Measurements from ENCODE around the gene ARF3.
A peak's percentile ranks its signal among the peaks of the same experiment; 100 is the strongest.

ARF3 gene

GRCh38 chr12:48957141-48958048, at the start of gene ARF3:
TSS of gene ARF3 (minus strand) at chr12:48957487. CDS start at chr12:48941095, 16,392 bp downstream.
- Mint-ChIP-seq H3K9me3 (no peaks in the 10 kb centered on the region), H3K36me3 (peaks cover 13% of the 10 kb centered on the region), H3K4me1 (peaks cover 40% of the 10 kb centered on the region), H3K27ac (peak within 1 kb of the TSS; percentile 97), H3K4me3 (peak within 1 kb of the TSS; percentile 99)
- ATAC-seq (peak; percentile 95), DNase-seq (ENCODE audit: low spot score in 2 of 2) (peak; percentile 87 to 95)

GRCh38 chr12:49000346-49000745, 43.1 kb upstream of the ARF3 start:
- no peaks in the 10 kb centered on the region for H3K9me3 Mint-ChIP-seq
- peak overlapping the region; percentile 75 for H3K4me3 Mint-ChIP-seq
- H3K27ac Mint-ChIP-seq: no peak overlapping the region
- no peak for DNase-seq (ENCODE audit: low spot score in 2 of 2)
- ATAC-seq: no peak
- peaks cover 49% of the 10 kb centered on the region for H3K4me1 Mint-ChIP-seq
- H3K36me3 Mint-ChIP-seq: peaks cover 61% of the 10 kb centered on the region

GRCh38 chr12:48999371-49000131, 42.3 kb upstream of the ARF3 start, which contains the start of gene DDN:
TSS of gene DDN (minus strand) at chr12:48999375. CDS start at chr12:48999287, 88 bp downstream.
- Mint-ChIP-seq H3K36me3 (peaks cover 53% of the 10 kb centered on the region), H3K9me3 (no peaks in the 10 kb centered on the region), H3K4me1 (peaks cover 54% of the 10 kb centered on the region), H3K27ac (peak within 1 kb of the TSS; percentile 50), H3K4me3 (peak within 1 kb of the TSS; percentile 75)
- peak; percentile 73 for ATAC-seq
- DNase-seq (ENCODE audit: low spot score in 2 of 2): peak; percentile 28 to 69

- DNase-seq (ENCODE audit: low spot score in 2 of 2) (peak in 1 of 2 donors; percentile 65), ATAC-seq (peak; percentile 39)
- peak overlapping the region; percentile 75 for H3K4me3 Mint-ChIP-seq
- peaks cover 45% of the 10 kb centered on the region for H3K36me3 Mint-ChIP-seq
- H3K4me1 Mint-ChIP-seq: peaks cover 54% of the 10 kb centered on the region
- no peaks in the 10 kb centered on the region for H3K9me3 Mint-ChIP-seq
- no peak overlapping the region for H3K27ac Mint-ChIP-seq
Measured at GRCh38 chr12:48998497-48999353, 41.4 kb upstream of the ARF3 start.

- ATAC-seq (peak; percentile 15), DNase-seq (ENCODE audit: low spot score in 2 of 2) (peak; percentile 28 to 68)
- Mint-ChIP-seq H3K9me3 (no peaks in the 10 kb centered on the region), H3K36me3 (peaks cover 37% of the 10 kb centered on the region), H3K27ac (no peak overlapping the region), H3K4me1 (peaks cover 53% of the 10 kb centered on the region), H3K4me3 (peak overlapping the region; percentile 75)
Measured at GRCh38 chr12:48997719-48998496, 40.6 kb upstream of the ARF3 start.

GRCh38 chr12:48996794-48997718, 39.8 kb upstream of the ARF3 start:
- Mint-ChIP-seq H3K27ac (no peak overlapping the region), H3K36me3 (peaks cover 28% of the 10 kb centered on the region), H3K4me1 (peaks cover 50% of the 10 kb centered on the region), H3K9me3 (no peaks in the 10 kb centered on the region), H3K4me3 (peak overlapping the region; percentile 75)
- DNase-seq (ENCODE audit: low spot score in 2 of 2) (peak; percentile 40 to 72), ATAC-seq (peak; percentile 55)

- ATAC-seq (peak; percentile 39), DNase-seq (ENCODE audit: low spot score in 2 of 2) (peak; percentile 21 to 75)
- peaks cover 10% of the 10 kb centered on the region for H3K36me3 Mint-ChIP-seq
- peak overlapping the region; percentile 15 for H3K27ac Mint-ChIP-seq
- H3K4me3 Mint-ChIP-seq: peak overlapping the region; percentile 16
- peaks cover 41% of the 10 kb centered on the region for H3K4me1 Mint-ChIP-seq
- H3K9me3 Mint-ChIP-seq: no peaks in the 10 kb centered on the region
Measured at GRCh38 chr12:48995086-48995879, 38.0 kb upstream of the ARF3 start.

DNA sequence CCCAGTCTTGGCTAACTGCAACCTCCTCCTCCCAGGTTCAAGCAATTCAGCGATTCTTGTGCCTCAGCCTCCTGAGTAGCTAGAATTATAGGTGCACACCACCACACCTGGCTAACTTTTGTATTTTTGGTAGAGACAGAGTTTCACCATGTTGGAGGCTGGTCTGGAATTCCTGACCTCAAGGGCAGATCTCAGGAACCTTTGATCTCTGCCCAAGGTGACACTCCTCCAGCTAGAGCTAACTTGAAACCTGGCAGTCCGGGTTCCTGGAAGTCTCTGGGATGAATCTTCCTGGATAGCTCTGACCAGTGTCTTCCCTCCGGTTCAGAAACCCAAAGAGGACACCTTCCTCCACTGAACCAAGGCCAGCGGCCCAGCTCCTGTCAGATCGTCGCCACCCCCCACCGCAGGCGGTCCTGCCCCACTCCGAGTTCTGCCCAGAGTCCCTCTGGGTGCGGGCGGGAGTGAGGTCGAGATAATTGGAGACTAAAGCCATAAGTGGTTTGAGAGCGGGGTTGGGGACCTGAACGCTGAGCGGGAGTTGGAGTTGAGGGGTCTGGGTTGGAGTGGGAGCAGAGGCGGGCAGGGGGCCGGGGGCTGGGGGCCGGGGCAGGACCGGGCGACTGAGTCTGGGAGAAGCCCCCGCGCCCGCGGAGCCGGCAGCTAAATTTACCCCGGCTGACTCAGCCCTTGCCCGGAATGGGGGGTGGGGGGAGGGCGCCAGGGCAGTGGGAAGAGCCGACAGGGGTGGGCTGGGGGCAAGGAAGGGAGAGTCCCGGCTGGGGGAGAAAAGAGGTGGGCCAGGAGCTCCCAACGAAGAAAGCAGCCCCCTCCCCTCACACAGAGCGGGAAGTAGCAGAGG, 37.2 kb upstream of the ARF3 start:
- Mint-ChIP-seq H3K4me3 (no peak overlapping the region), H3K27ac (no peak overlapping the region), H3K36me3 (peaks cover 2% of the 10 kb centered on the region), H3K4me1 (peaks cover 33% of the 10 kb centered on the region), H3K9me3 (no peaks in the 10 kb centered on the region)
- no peak for ATAC-seq
- no peak for DNase-seq (ENCODE audit: low spot score in 2 of 2)

DNA sequence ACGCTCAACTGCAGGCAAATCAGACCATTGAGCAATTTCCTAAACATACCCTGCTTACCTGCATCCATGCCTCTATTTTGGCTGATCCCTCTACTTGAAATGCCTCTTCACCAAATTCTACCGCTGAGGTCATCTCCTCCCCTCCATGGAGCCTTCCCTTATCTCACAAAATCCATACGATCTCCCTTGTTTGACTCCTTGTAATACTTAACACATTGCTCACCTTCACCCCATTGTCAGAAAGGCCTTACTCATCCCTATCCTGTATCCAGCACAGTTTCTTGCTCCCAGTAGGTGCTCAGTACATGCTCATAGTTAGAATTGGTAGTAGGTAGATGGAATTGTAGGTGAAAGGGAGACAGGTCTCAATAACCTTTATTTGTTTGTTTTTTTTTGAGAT, 36.5 kb upstream of the ARF3 start:
- Mint-ChIP-seq H3K4me3 (no peak overlapping the region), H3K27ac (no peak overlapping the region), H3K9me3 (no peaks in the 10 kb centered on the region), H3K4me1 (peaks cover 29% of the 10 kb centered on the region), H3K36me3 (no peaks in the 10 kb centered on the region)
- ATAC-seq (no peak), DNase-seq (ENCODE audit: low spot score in 2 of 2) (no peak)

- H3K4me1 Mint-ChIP-seq: peaks cover 25% of the 10 kb centered on the region
- H3K4me3 Mint-ChIP-seq: no peak overlapping the region
- DNase-seq (ENCODE audit: low spot score in 2 of 2): no peak
- no peaks in the 10 kb centered on the region for H3K9me3 Mint-ChIP-seq
- no peak overlapping the region for H3K27ac Mint-ChIP-seq
- no peak for ATAC-seq
- no peaks in the 10 kb centered on the region for H3K36me3 Mint-ChIP-seq
Measured at GRCh38 chr12:48991247-48992050, 34.2 kb upstream of the ARF3 start.

DNA sequence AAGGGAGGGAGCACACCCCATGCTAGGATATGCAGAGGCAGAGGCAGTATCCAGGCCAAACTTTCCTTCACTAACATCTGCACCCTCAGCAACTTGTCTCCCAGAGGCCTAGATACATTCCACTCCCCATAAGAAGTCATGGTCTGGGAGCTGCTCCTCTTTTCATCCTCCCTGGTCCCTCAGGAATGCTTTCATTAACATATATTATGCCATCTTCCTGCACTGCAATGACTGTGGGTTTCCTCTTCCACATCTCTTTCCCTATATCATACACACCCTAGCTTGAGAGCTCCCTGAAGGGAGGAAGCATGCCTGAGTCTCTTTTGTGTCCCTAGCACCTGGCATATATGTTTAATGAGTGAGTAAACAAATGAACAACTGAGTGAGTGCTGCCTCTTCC, 33.3 kb upstream of the ARF3 start:
- Mint-ChIP-seq H3K4me1 (peaks cover 18% of the 10 kb centered on the region), H3K4me3 (no peak overlapping the region), H3K27ac (no peak overlapping the region), H3K9me3 (no peaks in the 10 kb centered on the region), H3K36me3 (no peaks in the 10 kb centered on the region)
- DNase-seq (ENCODE audit: low spot score in 2 of 2) (no peak), ATAC-seq (no peak)

Measured in stimulated activated effector memory CD8-positive, alpha-beta T cell treated with anti-CD3 and anti-CD28 coated beads, Interleukin-12 subunit alpha, Interleukin-12 subunit beta, amount 100 ng/mL, for 72 hours (primary cell).